ENCODE results near the gene CDH23.

The CDH23 gene

GRCh38 chr10:71529207-71529827, 132.6 kb downstream of the CDH23 start:
- Histone ChIP-seq H3K9me3 (no peaks in the 10 kb centered on the region), H3K4me3 (no peak overlapping the region), H3K36me3 (replicated peaks) (no peaks in the 10 kb centered on the region), H3K4me1 (no peaks in the 10 kb centered on the region), H3K27me3 (ENCODE audit: low read depth) (no peaks in the 10 kb centered on the region)
- DNase-seq (ENCODE audit: low spot score in 2 of 2): no peak
- in situ Hi-C loops (cut with MboI; ENCODE audit: low sequenced_read_pairs): no loop called here

- Histone ChIP-seq H3K4me3 (no peak overlapping the region), H3K9me3 (no peaks in the 10 kb centered on the region), H3K4me1 (no peaks in the 10 kb centered on the region), H3K27me3 (ENCODE audit: low read depth) (no peaks in the 10 kb centered on the region), H3K36me3 (replicated peaks) (no peaks in the 10 kb centered on the region)
- in situ Hi-C loops (cut with MboI; ENCODE audit: low sequenced_read_pairs): no loop called here
- no peak for DNase-seq (ENCODE audit: low spot score in 2 of 2)
Measured at GRCh38 chr10:71530781-71531180, 134.1 kb downstream of the CDH23 start.

- no peak for DNase-seq (ENCODE audit: low spot score in 2 of 2)
- in situ Hi-C loops (cut with MboI; ENCODE audit: low sequenced_read_pairs): no loop called here
Measured at GRCh38 chr10:71531485-71532446, 135.0 kb downstream of the CDH23 start.

GRCh38 chr10:71532878-71533277, 136.2 kb downstream of the CDH23 start:
- H3K4me3 ChIP-seq: no peak overlapping the region
- no peaks in the 10 kb centered on the region for H3K9me3 ChIP-seq
- in situ Hi-C loops (cut with MboI; ENCODE audit: low sequenced_read_pairs): no loop called here
- no peaks in the 10 kb centered on the region for H3K4me1 ChIP-seq
- no peaks in the 10 kb centered on the region for H3K36me3 ChIP-seq (replicated peaks)
- DNase-seq (ENCODE audit: low spot score in 2 of 2): no peak
- no peaks in the 10 kb centered on the region for H3K27me3 ChIP-seq (ENCODE audit: low read depth)

More at GRCh38 chr10:71531485-71532446, 135.0 kb downstream of the CDH23 start:
- Histone ChIP-seq H3K4me3 (no peak overlapping the region), H3K9me3 (no peaks in the 10 kb centered on the region), H3K36me3 (replicated peaks) (no peaks in the 10 kb centered on the region), H3K4me1 (no peaks in the 10 kb centered on the region), H3K27me3 (ENCODE audit: low read depth) (no peaks in the 10 kb centered on the region)

GRCh38 chr10:71533936-71534335, 137.2 kb downstream of the CDH23 start:
- H3K27me3 ChIP-seq (ENCODE audit: low read depth): no peaks in the 10 kb centered on the region
- H3K4me3 ChIP-seq: no peak overlapping the region
- no peak for DNase-seq (ENCODE audit: low spot score in 2 of 2)
- in situ Hi-C loops (cut with MboI; ENCODE audit: low sequenced_read_pairs): no loop called here
- no peaks in the 10 kb centered on the region for H3K36me3 ChIP-seq (replicated peaks)
- H3K9me3 ChIP-seq: no peaks in the 10 kb centered on the region
- no peaks in the 10 kb centered on the region for H3K4me1 ChIP-seq

- H3K9me3 ChIP-seq: no peaks in the 10 kb centered on the region
- H3K27me3 ChIP-seq (ENCODE audit: low read depth): no peaks in the 10 kb centered on the region
- H3K4me1 ChIP-seq: no peaks in the 10 kb centered on the region
- in situ Hi-C loops (cut with MboI; ENCODE audit: low sequenced_read_pairs): no loop called here
- no peak for DNase-seq (ENCODE audit: low spot score in 2 of 2)
- no peaks in the 10 kb centered on the region for H3K36me3 ChIP-seq (replicated peaks)
- H3K4me3 ChIP-seq: no peak overlapping the region
Measured at GRCh38 chr10:71534568-71535194, 138.0 kb downstream of the CDH23 start.

GRCh38 chr10:71536332-71536731, 139.6 kb downstream of the CDH23 start:
- DNase-seq (ENCODE audit: low spot score in 2 of 2): no peak
- no peaks in the 10 kb centered on the region for H3K36me3 ChIP-seq (replicated peaks)
- no peak overlapping the region for H3K4me3 ChIP-seq
- no peaks in the 10 kb centered on the region for H3K27me3 ChIP-seq (ENCODE audit: low read depth)
- in situ Hi-C loops (cut with MboI; ENCODE audit: low sequenced_read_pairs): no loop called here
- H3K9me3 ChIP-seq: no peaks in the 10 kb centered on the region
- H3K4me1 ChIP-seq: no peaks in the 10 kb centered on the region

GRCh38 chr10:71537125-71537524, 140.4 kb downstream of the CDH23 start:
- Histone ChIP-seq H3K27me3 (ENCODE audit: low read depth) (no peaks in the 10 kb centered on the region), H3K4me1 (no peaks in the 10 kb centered on the region)
- in situ Hi-C loops (cut with MboI; ENCODE audit: low sequenced_read_pairs): no loop called here

GRCh38 chr10:71537681-71538080, 141.0 kb downstream of the CDH23 start:
- DNase-seq (ENCODE audit: low spot score in 2 of 2): no peak
- no peaks in the 10 kb centered on the region for H3K36me3 ChIP-seq (replicated peaks)
- no peaks in the 10 kb centered on the region for H3K27me3 ChIP-seq (ENCODE audit: low read depth)
- in situ Hi-C loops (cut with MboI; ENCODE audit: low sequenced_read_pairs): no loop called here
- H3K4me1 ChIP-seq: no peaks in the 10 kb centered on the region
- H3K9me3 ChIP-seq: no peaks in the 10 kb centered on the region
- no peak overlapping the region for H3K4me3 ChIP-seq

More at GRCh38 chr10:71537125-71537524, 140.4 kb downstream of the CDH23 start:
- Histone ChIP-seq H3K9me3 (no peaks in the 10 kb centered on the region), H3K4me3 (no peak overlapping the region), H3K36me3 (replicated peaks) (no peaks in the 10 kb centered on the region)
- no peak for DNase-seq (ENCODE audit: low spot score in 2 of 2)

GRCh38 chr10:71538608-71539260, 142.0 kb downstream of the CDH23 start:
- H3K4me3 ChIP-seq: no peak overlapping the region
- no peaks in the 10 kb centered on the region for H3K4me1 ChIP-seq
- in situ Hi-C loops (cut with MboI; ENCODE audit: low sequenced_read_pairs): no loop called here
- no peaks in the 10 kb centered on the region for H3K36me3 ChIP-seq (replicated peaks)
- no peaks in the 10 kb centered on the region for H3K27me3 ChIP-seq (ENCODE audit: low read depth)
- no peaks in the 10 kb centered on the region for H3K9me3 ChIP-seq
- no peak for DNase-seq (ENCODE audit: low spot score in 2 of 2)

- no peak for DNase-seq (ENCODE audit: low spot score in 2 of 2)
- in situ Hi-C loops (cut with MboI; ENCODE audit: low sequenced_read_pairs): no loop called here
- Histone ChIP-seq H3K27me3 (ENCODE audit: low read depth) (no peaks in the 10 kb centered on the region), H3K36me3 (replicated peaks) (no peaks in the 10 kb centered on the region), H3K9me3 (no peaks in the 10 kb centered on the region), H3K4me3 (no peak overlapping the region), H3K4me1 (no peaks in the 10 kb centered on the region)
Measured at GRCh38 chr10:71539442-71540118, 142.9 kb downstream of the CDH23 start.

GRCh38 chr10:71542478-71542877, 145.8 kb downstream of the CDH23 start:
- Histone ChIP-seq H3K4me1 (no peaks in the 10 kb centered on the region), H3K36me3 (replicated peaks) (no peaks in the 10 kb centered on the region), H3K27me3 (ENCODE audit: low read depth) (no peaks in the 10 kb centered on the region), H3K9me3 (no peaks in the 10 kb centered on the region), H3K4me3 (no peak overlapping the region)
- in situ Hi-C loops (cut with MboI; ENCODE audit: low sequenced_read_pairs): no loop called here
- DNase-seq (ENCODE audit: low spot score in 2 of 2): no peak

GRCh38 chr10:71543608-71544170, 147.0 kb downstream of the CDH23 start:
- Histone ChIP-seq H3K9me3 (no peaks in the 10 kb centered on the region), H3K4me3 (no peak overlapping the region), H3K27me3 (ENCODE audit: low read depth) (no peaks in the 10 kb centered on the region), H3K36me3 (replicated peaks) (no peaks in the 10 kb centered on the region), H3K4me1 (no peaks in the 10 kb centered on the region)
- in situ Hi-C loops (cut with MboI; ENCODE audit: low sequenced_read_pairs): no loop called here
- DNase-seq (ENCODE audit: low spot score in 2 of 2): no peak

Data from HAP-1 (cell line).